GM10847 (cell line): ENCODE results near the gene DAZ2.
"Not testable (repeated sequence)": the region's sequence is repeated elsewhere in the genome, so short reads cannot be mapped to it uniquely, and the experiment has no call there.

ENCODE experiments used
- POLR2A ChIP-seq: IDR thresholded peaks from 2 replicates; pipeline ENCODE4 v1.6.1; 2011; ENCODE audit not compliant: insufficient read length; ENCODE audit errors: extremely low read depth

DAZ2 gene

DNA sequence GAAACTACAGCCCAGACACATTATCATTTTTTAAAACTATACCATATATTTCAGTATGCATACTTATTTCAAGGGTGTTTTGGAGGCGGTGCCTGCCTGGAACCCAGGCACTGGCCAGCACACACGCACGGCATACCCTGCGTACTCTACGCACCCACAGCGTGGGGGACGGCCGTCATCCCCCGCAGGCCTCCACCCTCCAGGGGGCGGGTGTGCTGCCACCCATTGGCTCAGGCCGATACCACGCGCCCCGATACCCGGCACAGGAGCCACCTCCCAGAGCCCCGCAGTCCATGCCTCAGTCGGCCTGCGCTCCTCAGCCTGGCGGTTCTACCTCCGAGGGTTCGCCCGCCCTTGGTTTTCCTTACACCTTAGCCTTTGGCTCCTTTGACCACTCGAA lies at the start of gene DAZ2:
TSS of gene DAZ2 (plus strand) at position 301 of the 400 bp plus-strand sequence. CDS start 208 bp downstream, outside the sequence.
- TF ChIP-seq POLR2A = not testable (repeated sequence)

DNA sequence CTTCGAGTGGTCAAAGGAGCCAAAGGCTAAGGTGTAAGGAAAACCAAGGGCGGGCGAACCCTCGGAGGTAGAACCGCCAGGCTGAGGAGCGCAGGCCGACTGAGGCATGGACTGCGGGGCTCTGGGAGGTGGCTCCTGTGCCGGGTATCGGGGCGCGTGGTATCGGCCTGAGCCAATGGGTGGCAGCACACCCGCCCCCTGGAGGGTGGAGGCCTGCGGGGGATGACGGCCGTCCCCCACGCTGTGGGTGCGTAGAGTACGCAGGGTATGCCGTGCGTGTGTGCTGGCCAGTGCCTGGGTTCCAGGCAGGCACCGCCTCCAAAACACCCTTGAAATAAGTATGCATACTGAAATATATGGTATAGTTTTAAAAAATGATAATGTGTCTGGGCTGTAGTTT lies 20.4 kb upstream of the DAZ2 start, which contains the start of gene DAZ1:
TSS of gene DAZ1 (minus strand) at position 101 of the 400 bp plus-strand sequence. CDS start 208 bp downstream, outside the sequence.
- TF ChIP-seq POLR2A = not testable (repeated sequence)
